ENCODE measurements around the gene LIN7B.

LIN7B gene

DNA sequence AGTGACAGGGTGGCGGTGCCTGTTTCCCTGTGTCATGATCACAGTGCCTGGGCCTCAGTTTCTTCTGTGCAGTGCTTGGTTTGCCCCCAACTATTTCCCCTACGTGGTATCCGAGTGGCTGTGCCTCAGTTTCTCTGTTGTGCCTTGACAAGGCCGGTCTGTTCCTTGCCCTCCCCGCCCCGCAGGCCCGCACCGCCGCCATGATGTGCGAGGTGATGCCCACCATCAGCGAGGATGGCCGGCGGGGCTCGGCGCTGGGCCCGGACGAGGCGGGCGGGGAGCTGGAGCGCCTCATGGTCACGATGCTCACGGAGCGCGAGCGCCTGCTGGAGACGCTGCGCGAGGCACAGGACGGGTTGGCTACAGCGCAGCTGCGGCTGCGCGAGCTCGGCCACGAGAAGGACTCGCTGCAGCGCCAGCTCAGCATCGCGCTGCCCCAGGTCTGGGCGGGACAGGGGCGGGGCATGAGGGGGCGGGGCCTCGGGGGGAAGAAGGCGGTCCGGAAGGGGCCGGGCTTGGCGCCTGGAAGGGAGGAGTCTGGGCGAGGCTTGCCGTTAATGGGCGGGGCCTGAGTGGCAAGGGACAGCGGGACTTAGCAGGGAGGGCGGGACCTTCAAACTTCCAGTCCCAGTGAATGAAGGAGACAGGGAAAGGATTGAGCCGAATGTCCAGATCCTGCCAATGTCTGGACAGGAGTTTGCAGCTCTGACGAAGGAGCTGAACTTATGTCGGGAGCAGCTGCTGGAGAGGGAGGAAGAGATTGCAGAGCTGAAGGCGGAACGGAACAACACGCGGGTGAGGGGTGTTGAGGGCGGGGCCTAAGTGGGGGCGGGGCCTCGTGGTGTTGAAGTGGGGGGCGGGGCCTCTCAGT is 13.7 kb downstream of the LIN7B start (continued):
- TF ChIP-seq, protein P1, sequence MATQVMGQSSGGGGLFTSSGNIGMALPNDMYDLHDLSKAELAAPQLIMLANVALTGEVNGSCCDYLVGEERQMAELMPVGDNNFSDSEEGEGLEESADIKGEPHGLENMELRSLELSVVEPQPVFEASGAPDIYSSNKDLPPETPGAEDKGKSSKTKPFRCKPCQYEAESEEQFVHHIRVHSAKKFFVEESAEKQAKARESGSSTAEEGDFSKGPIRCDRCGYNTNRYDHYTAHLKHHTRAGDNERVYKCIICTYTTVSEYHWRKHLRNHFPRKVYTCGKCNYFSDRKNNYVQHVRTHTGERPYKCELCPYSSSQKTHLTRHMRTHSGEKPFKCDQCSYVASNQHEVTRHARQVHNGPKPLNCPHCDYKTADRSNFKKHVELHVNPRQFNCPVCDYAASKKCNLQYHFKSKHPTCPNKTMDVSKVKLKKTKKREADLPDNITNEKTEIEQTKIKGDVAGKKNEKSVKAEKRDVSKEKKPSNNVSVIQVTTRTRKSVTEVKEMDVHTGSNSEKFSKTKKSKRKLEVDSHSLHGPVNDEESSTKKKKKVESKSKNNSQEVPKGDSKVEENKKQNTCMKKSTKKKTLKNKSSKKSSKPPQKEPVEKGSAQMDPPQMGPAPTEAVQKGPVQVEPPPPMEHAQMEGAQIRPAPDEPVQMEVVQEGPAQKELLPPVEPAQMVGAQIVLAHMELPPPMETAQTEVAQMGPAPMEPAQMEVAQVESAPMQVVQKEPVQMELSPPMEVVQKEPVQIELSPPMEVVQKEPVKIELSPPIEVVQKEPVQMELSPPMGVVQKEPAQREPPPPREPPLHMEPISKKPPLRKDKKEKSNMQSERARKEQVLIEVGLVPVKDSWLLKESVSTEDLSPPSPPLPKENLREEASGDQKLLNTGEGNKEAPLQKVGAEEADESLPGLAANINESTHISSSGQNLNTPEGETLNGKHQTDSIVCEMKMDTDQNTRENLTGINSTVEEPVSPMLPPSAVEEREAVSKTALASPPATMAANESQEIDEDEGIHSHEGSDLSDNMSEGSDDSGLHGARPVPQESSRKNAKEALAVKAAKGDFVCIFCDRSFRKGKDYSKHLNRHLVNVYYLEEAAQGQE (tag by site-specific recombination; IDR thresholded peaks at IDR 0.05): no peak
- TF ChIP-seq ZNF366 (tag by site-specific recombination; conservative IDR thresholded peaks at IDR 0.05) (peak; percentile 59), ZNF416 (tag by site-specific recombination; IDR thresholded peaks at IDR 0.05) (no peak), ZNF747 (tag by site-specific recombination; IDR thresholded peaks at IDR 0.05) (no peak), ZNF843 (tag by site-specific recombination; IDR thresholded peaks at IDR 0.05) (0 out of 2 replicates have a peak, but pooled peaks have one; percentile 39), YY1 (tag by site-specific recombination; IDR thresholded peaks at IDR 0.05) (peak; percentile 78; the same call in 1 of the 2 replicates), ZNF549 (tag by site-specific recombination; IDR thresholded peaks at IDR 0.05) (no peak), ZNF335 (tag by site-specific recombination; conservative IDR thresholded peaks at IDR 0.05) (peak; percentile 68), ZNF785 (tag by site-specific recombination; IDR thresholded peaks at IDR 0.05) (peak; percentile 65; the same call in 1 of the 2 replicates), YY2 (tag by site-specific recombination; IDR thresholded peaks at IDR 0.05) (peak; percentile 76), ZNF514 (tag by site-specific recombination; IDR thresholded peaks at IDR 0.05) (no peak), WT1 (tag by site-specific recombination; IDR thresholded peaks at IDR 0.05) (no peak), KLF16 (tag by site-specific recombination; IDR thresholded peaks at IDR 0.05) (peak; percentile 89)
- TF ChIP-seq, protein P2, sequence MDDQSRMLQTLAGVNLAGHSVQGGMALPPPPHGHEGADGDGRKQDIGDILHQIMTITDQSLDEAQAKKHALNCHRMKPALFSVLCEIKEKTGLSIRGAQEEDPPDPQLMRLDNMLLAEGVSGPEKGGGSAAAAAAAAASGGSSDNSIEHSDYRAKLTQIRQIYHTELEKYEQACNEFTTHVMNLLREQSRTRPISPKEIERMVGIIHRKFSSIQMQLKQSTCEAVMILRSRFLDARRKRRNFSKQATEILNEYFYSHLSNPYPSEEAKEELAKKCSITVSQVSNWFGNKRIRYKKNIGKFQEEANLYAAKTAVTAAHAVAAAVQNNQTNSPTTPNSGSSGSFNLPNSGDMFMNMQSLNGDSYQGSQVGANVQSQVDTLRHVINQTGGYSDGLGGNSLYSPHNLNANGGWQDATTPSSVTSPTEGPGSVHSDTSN (CRISPR knock-in tag; IDR thresholded peaks at IDR 0.05): peak; percentile 96
- TF ChIP-seq, protein P3, sequence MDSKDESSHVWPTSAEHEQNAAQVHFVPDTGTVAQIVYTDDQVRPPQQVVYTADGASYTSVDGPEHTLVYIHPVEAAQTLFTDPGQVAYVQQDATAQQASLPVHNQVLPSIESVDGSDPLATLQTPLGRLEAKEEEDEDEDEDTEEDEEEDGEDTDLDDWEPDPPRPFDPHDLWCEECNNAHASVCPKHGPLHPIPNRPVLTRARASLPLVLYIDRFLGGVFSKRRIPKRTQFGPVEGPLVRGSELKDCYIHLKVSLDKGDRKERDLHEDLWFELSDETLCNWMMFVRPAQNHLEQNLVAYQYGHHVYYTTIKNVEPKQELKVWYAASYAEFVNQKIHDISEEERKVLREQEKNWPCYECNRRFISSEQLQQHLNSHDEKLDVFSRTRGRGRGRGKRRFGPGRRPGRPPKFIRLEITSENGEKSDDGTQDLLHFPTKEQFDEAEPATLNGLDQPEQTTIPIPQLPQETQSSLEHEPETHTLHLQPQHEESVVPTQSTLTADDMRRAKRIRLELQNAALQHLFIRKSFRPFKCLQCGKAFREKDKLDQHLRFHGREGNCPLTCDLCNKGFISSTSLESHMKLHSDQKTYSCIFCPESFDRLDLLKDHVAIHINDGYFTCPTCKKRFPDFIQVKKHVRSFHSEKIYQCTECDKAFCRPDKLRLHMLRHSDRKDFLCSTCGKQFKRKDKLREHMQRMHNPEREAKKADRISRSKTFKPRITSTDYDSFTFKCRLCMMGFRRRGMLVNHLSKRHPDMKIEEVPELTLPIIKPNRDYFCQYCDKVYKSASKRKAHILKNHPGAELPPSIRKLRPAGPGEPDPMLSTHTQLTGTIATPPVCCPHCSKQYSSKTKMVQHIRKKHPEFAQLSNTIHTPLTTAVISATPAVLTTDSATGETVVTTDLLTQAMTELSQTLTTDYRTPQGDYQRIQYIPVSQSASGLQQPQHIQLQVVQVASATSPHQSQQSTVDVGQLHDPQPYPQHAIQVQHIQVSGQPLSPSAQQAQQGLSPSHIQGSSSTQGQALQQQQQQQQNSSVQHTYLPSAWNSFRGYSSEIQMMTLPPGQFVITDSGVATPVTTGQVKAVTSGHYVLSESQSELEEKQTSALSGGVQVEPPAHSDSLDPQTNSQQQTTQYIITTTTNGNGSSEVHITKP (tag by site-specific recombination; IDR thresholded peaks at IDR 0.05): peak; percentile 90
- TF ChIP-seq, protein P4, sequence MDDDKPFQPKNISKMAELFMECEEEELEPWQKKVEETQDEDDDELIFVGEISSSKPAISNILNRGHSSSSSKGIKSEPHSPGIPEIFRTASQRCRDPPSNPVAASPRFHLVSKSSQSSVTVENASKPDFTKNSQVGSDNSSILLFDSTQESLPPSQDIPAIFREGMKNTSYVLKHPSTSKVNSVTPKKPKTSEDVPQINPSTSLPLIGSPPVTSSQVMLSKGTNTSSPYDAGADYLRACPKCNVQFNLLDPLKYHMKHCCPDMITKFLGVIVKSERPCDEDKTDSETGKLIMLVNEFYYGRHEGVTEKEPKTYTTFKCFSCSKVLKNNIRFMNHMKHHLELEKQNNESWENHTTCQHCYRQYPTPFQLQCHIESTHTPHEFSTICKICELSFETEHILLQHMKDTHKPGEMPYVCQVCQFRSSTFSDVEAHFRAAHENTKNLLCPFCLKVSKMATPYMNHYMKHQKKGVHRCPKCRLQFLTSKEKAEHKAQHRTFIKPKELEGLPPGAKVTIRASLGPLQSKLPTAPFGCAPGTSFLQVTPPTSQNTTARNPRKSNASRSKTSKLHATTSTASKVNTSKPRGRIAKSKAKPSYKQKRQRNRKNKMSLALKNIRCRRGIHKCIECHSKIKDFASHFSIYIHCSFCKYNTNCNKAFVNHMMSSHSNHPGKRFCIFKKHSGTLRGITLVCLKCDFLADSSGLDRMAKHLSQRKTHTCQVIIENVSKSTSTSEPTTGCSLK (tag by site-specific recombination; IDR thresholded peaks at IDR 0.05): no peak
- TF ChIP-seq, protein P5, sequence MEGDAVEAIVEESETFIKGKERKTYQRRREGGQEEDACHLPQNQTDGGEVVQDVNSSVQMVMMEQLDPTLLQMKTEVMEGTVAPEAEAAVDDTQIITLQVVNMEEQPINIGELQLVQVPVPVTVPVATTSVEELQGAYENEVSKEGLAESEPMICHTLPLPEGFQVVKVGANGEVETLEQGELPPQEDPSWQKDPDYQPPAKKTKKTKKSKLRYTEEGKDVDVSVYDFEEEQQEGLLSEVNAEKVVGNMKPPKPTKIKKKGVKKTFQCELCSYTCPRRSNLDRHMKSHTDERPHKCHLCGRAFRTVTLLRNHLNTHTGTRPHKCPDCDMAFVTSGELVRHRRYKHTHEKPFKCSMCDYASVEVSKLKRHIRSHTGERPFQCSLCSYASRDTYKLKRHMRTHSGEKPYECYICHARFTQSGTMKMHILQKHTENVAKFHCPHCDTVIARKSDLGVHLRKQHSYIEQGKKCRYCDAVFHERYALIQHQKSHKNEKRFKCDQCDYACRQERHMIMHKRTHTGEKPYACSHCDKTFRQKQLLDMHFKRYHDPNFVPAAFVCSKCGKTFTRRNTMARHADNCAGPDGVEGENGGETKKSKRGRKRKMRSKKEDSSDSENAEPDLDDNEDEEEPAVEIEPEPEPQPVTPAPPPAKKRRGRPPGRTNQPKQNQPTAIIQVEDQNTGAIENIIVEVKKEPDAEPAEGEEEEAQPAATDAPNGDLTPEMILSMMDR (tag by site-specific recombination; IDR thresholded peaks at IDR 0.05): peak; percentile 85
- TF ChIP-seq, protein P6, sequence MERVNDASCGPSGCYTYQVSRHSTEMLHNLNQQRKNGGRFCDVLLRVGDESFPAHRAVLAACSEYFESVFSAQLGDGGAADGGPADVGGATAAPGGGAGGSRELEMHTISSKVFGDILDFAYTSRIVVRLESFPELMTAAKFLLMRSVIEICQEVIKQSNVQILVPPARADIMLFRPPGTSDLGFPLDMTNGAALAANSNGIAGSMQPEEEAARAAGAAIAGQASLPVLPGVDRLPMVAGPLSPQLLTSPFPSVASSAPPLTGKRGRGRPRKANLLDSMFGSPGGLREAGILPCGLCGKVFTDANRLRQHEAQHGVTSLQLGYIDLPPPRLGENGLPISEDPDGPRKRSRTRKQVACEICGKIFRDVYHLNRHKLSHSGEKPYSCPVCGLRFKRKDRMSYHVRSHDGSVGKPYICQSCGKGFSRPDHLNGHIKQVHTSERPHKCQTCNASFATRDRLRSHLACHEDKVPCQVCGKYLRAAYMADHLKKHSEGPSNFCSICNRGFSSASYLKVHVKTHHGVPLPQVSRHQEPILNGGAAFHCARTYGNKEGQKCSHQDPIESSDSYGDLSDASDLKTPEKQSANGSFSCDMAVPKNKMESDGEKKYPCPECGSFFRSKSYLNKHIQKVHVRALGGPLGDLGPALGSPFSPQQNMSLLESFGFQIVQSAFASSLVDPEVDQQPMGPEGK (tag by site-specific recombination; IDR thresholded peaks at IDR 0.05): peak; percentile 63

All from HEK293 (cell line).